T-cell (primary cell): Measurements from ENCODE around the gene TUBB8B. TPM values are rescaled to one million over a fixed set of nuclear protein-coding genes. Genes with fewer than 3 reads are reported as not detected.
"Not testable (repeated sequence)": the region's sequence is repeated elsewhere in the genome, so short reads cannot be mapped to it uniquely, and the experiment has no call there.

Experiments
- ATAC-seq, 4 experiments: fragments of 200-7000 bp in 3 of 4; fragments of 150-1000 bp in 1 of 4; cut with Tn5 transposase; replicated peaks in 1 of 4; 1 replicate in 3 of 4; 2 replicates in 1 of 4; pipeline ENCODE4 v1.10.0; 2021; ENCODE audit warnings: moderate library complexity in 3 of 4, mild to moderate bottlenecking in 2 of 4, moderate number of reproducible peaks in 1 of 4
- CTCF ChIA-PET, 2 donors: fragments of 300-600 bp; sonication (Branson Sonifier 250); formaldehyde crosslinking; loops; one replicate each; lab custom pipeline; 2022; ENCODE audit warnings: antibody characterized with exemption in 2 of 2; lab: Charles Lee
- POLR2A ChIA-PET, 2 donors: fragments of 300-600 bp; sonication (Branson Sonifier 250); formaldehyde crosslinking; loops; one replicate each; lab custom pipeline; 2022; ENCODE audit warnings: antibody characterized with exemption in 2 of 2; lab: Charles Lee
- DNase-seq, 35 experiments: peaks; one replicate each; pipeline versions ENCODE4 v3.0.0 to v3.0.0-alpha.2; 2013 to 2023
- H3K27ac ChIP-seq: one replicate; pipeline ENCODE4 v1.5.1; 2013; ENCODE audit warnings: low read length
- H3K27me3 ChIP-seq, 2 experiments: replicated peaks in 1 of 2; 1 replicate in 1 of 2; 2 replicates in 1 of 2; pipeline versions ENCODE4 v1.6.1 to v1.7.0; 2013; ENCODE audit warnings: low read length in 1 of 2, mixed read lengths in 1 of 2; ENCODE audit not compliant: control insufficient read depth in 2 of 2, insufficient read depth in 2 of 2; ENCODE audit errors: extremely low read depth in 1 of 2
- H3K36me3 ChIP-seq, 2 donors: 1 replicate in 1 of 2; 2 replicates in 1 of 2; pipeline versions ENCODE4 v1.6.1 to v1.7.0; 2013; ENCODE audit warnings: low read length in 1 of 2; ENCODE audit not compliant: control insufficient read depth in 2 of 2, insufficient read depth in 1 of 2; ENCODE audit errors: extremely low read depth in 1 of 2
- H3K4me1 ChIP-seq, 2 experiments: 1 replicate in 1 of 2; 2 replicates in 1 of 2; pipeline versions ENCODE4 v1.6.1 to v1.7.0; 2013; ENCODE audit warnings: low read length in 2 of 2, mixed read lengths in 1 of 2; ENCODE audit not compliant: insufficient read depth in 2 of 2, control insufficient read depth in 1 of 2; ENCODE audit errors: extremely low read depth in 1 of 2
- H3K4me3 ChIP-seq, 2 donors: 1 replicate in 1 of 2; 2 replicates in 1 of 2; pipeline versions ENCODE4 v1.5.1 to v1.7.0; 2013; ENCODE audit warnings: mild to moderate bottlenecking in 2 of 2, low read length in 1 of 2, moderate library complexity in 1 of 2; ENCODE audit not compliant: control insufficient read depth in 1 of 2; ENCODE audit errors: extremely low read depth in 1 of 2
- H3K9me3 ChIP-seq: 2 replicates; pipeline ENCODE4 v1.7.0; 2013
- H3K27ac Mint-ChIP-seq, 2 donors: one replicate each; pipeline ENCODE4 v1.8.0; 2020 to 2021; ENCODE audit warnings: mild to moderate bottlenecking in 2 of 2, mixed read lengths in 2 of 2
- H3K27me3 Mint-ChIP-seq, 2 donors: one replicate each; pipeline ENCODE4 v1.8.0; 2021 to 2022; ENCODE audit warnings: mixed read lengths in 2 of 2
- H3K36me3 Mint-ChIP-seq: one replicate; pipeline ENCODE4 v1.8.0; 2021; ENCODE audit warnings: mixed read lengths
- H3K4me1 Mint-ChIP-seq, 3 donors: one replicate each; pipeline ENCODE4 v1.8.0; 2020 to 2022; ENCODE audit warnings: mixed read lengths in 3 of 3, mild to moderate bottlenecking in 1 of 3
- H3K4me3 Mint-ChIP-seq, 3 donors: one replicate each; pipeline ENCODE4 v1.8.0; 2020 to 2022; ENCODE audit warnings: mild to moderate bottlenecking in 3 of 3, mixed read lengths in 3 of 3, moderate library complexity in 3 of 3
- H3K9me3 Mint-ChIP-seq, 3 donors: one replicate each; pipeline ENCODE4 v1.8.0; 2020 to 2022; ENCODE audit warnings: mixed read lengths in 3 of 3
- total RNA-seq, 35 experiments: library from RNA in 6 of 35; stranded (reverse) in 6 of 35; fragments of 120-200 nt in 1 of 35; gene quantifications; one replicate each; pipeline versions ENCODE4 v1.2.1 to v1.2.4 and lab custom pipeline; 2013 to 2026

Gene TUBB8B
- total RNA-seq, 5 donors from 2014 or later (not counting 1 experiment from before 2014, with no cell fraction given): not detected

GRCh38 chr18:9937-10336, 39.5 kb downstream of the TUBB8B start:
- H3K9me3 ChIP-seq, H3K36me3 Mint-ChIP-seq, H3K27ac ChIP-seq, H3K27me3 Mint-ChIP-seq, H3K9me3 Mint-ChIP-seq, H3K4me3 ChIP-seq, H3K4me1 Mint-ChIP-seq, ATAC-seq, H3K4me3 Mint-ChIP-seq, H3K27ac Mint-ChIP-seq, CTCF ChIA-PET, H3K27me3 ChIP-seq, H3K36me3 ChIP-seq, H3K4me1 ChIP-seq, POLR2A ChIA-PET, DNase-seq: not testable (repeated sequence)

Other genes starting within 250 kb of the TUBB8B start
- 10 to 100 TPM; 36.8 to 48.0 (median 38.0) TPM for gene USP14, start 108.9 kb upstream of the TUBB8B start, total RNA-seq
- gene THOC1, start 218.4 kb upstream of the TUBB8B start, total RNA-seq: 10 to 100 TPM; 50.7 to 88.5 (median 53.7) TPM